Right lobe of liver (tissue), 6 donors: ENCODE results near the gene CIAO2B. TPM values are rescaled to one million over a fixed set of nuclear protein-coding genes. Genes with fewer than 3 reads are reported as not detected.

Source experiments
- ATAC-seq, 4 donors: fragments of 200-7000 bp; cut with Tn5 transposase; one replicate each; pipeline ENCODE4 v1.9.1; 2020; ENCODE audit warnings: mild to moderate bottlenecking in 4 of 4, moderate library complexity in 4 of 4
- DNase-seq, 3 donors: peaks; one replicate each; pipeline ENCODE4 v3.0.0-alpha.2; 2020
- H3K27ac ChIP-seq, 3 donors: fragments of 200-600 bp; one replicate each; pipeline ENCODE4 v1.8.0; 2022
- H3K27me3 ChIP-seq, 2 donors: fragments of 200-600 bp; one replicate each; pipeline ENCODE4 v1.8.0; 2022
- H3K36me3 ChIP-seq, 4 donors: fragments of 200-600 bp; sonication (generic) in 1 of 4; one replicate each; pipeline versions ENCODE4 v1.5.1 to v1.8.0; 2017 to 2022; ENCODE audit warnings: control low read depth in 1 of 4
- H3K4me1 ChIP-seq, 4 donors: fragments of 200-600 bp; sonication (generic) in 1 of 4; one replicate each; pipeline versions ENCODE4 v1.5.1 to v1.8.0; 2017 to 2022; ENCODE audit warnings: control low read depth in 1 of 4
- H3K4me3 ChIP-seq, 3 donors: fragments of 200-600 bp; one replicate each; pipeline ENCODE4 v1.8.0; 2022
- H3K9me3 ChIP-seq, 4 donors: fragments of 200-600 bp; sonication (generic) in 1 of 4; one replicate each; pipeline versions ENCODE4 v1.5.1 to v1.8.0; 2017 to 2022; ENCODE audit warnings: control low read depth in 1 of 4
- CTCF ChIP-seq, 4 donors: fragments of 200-600 bp in 3 of 4; fragments of 450-650 bp in 1 of 4; IDR thresholded peaks; one replicate each; pipeline versions ENCODE4 v1.5.1 to v1.8.0; 2016 to 2022; ENCODE audit warnings: antibody characterized with exemption in 4 of 4, mild to moderate bottlenecking in 2 of 4
- POLR2A ChIP-seq: fragments of 450-650 bp; IDR thresholded peaks from one replicate; pipeline ENCODE4 v1.6.1; 2017; ENCODE audit warnings: antibody characterized with exemption, mild to moderate bottlenecking
- WGBS: methylation state at CpG from one replicate; pipeline ENCODE4 v1.1.6; 2018; ENCODE audit warnings: low coverage, low lambda C conversion rate; ENCODE audit not compliant: insufficient coverage; ENCODE audit errors: missing lambda C conversion rate; 5-methylcytosine and 5-hydroxymethylcytosine counted together
- intact Hi-C, 2 donors: fragments of 100-400 bp; cut with DNase I; formaldehyde crosslinking; loops; one replicate each; pipeline versions ENCODE4 v1.11.2 to v1.14.1; 2022
- total RNA-seq, 6 experiments: library from RNA; depleted of rRNA in 2 of 6; stranded (reverse); fragments of >200 nt in 2 of 6; fragmentation: NEBNext Ultra II Directional in 3 of 6; extraction: Animal tissue kit (Norgen Biotek cat#: 25700) in 3 of 6; gene quantifications; one replicate each; pipeline versions ENCODE4 v1.1.0 to v1.2.4, GENCODE V29; 2016 to 2023
- donor health status: DM: no; HTN: yes; CAD: no.
- donor health status: DM: no; HTN: no; CAD: no.
- donor health status: DM: no; HTN: no; CAD: no.
- donor health status: DM: no; HTN: yes; CAD: no.
- donor health status: DM: no; HTN: yes; CAD: no.

CIAO2B gene
- total RNA-seq, 6 experiments from 2014 or later, result 40.6 to 111 (median 47.4) TPM

- Histone ChIP-seq H3K27ac (no peak overlapping the region), H3K4me1 (peaks cover 0 to 12% (median 5%) of the 10 kb centered on the region in 4 donors)
- peak in 1 of 3 donors; percentile 60 for DNase-seq
Observed at GRCh38 chr16:66927918-66928649, 6.1 kb downstream of the CIAO2B start.

GRCh38 chr16:66926961-66927436 is 7.2 kb downstream of the CIAO2B start:
- DNase-seq, result no peak
- no peaks in the 10 kb centered on the region for H3K27me3 ChIP-seq

More at GRCh38 chr16:66927918-66928649, 6.1 kb downstream of the CIAO2B start:
- Histone ChIP-seq H3K36me3 (no peaks in the 10 kb centered on the region), H3K9me3 (no peaks in the 10 kb centered on the region), H3K27me3 (no peaks in the 10 kb centered on the region), H3K4me3 (no peak overlapping the region)
- peak in 1 of 4 donors; percentile 35 for ATAC-seq
- intact Hi-C loops, result no loop called here
- TF ChIP-seq POLR2A (no peak), CTCF (IDR thresholded peaks at IDR 0.05) (no peak)
- 57% methylated on average over 1 of the region's 8 CpGs for WGBS

GRCh38 chr16:66926171-66926947 is 7.8 kb downstream of the CIAO2B start:
- Histone ChIP-seq H3K4me3 (no peak overlapping the region), H3K4me1 (peaks cover 0 to 12% (median 2%) of the 10 kb centered on the region in 4 donors), H3K9me3 (no peaks in the 10 kb centered on the region), H3K27ac (no peak overlapping the region), H3K27me3 (no peaks in the 10 kb centered on the region), H3K36me3 (no peaks in the 10 kb centered on the region)
- no peak for DNase-seq
- intact Hi-C loops, result no loop called here
- ATAC-seq, result peak in 2 of 4 donors; percentile 10 to 41
- WGBS, result 14% methylated on average over 1 of the region's 5 CpGs
- TF ChIP-seq CTCF (IDR thresholded peaks at IDR 0.05), result no peak
- TF ChIP-seq POLR2A, result no peak

More at GRCh38 chr16:66926961-66927436, 7.2 kb downstream of the CIAO2B start:
- WGBS, result no CpG with 5 or more reads among the region's 3 CpGs
- Histone ChIP-seq H3K36me3 (no peaks in the 10 kb centered on the region), H3K9me3 (no peaks in the 10 kb centered on the region), H3K27ac (no peak overlapping the region), H3K4me1 (peaks cover 0 to 12% (median 2%) of the 10 kb centered on the region in 4 donors), H3K4me3 (no peak overlapping the region)
- intact Hi-C loops, result no loop called here
- ATAC-seq, result no peak
- TF ChIP-seq POLR2A, result no peak

- ATAC-seq (peak in 3 of 4 donors; percentile 3 to 17 (median 4)), DNase-seq (no peak)
- no peaks in the 10 kb centered on the region for H3K36me3 ChIP-seq
- no peaks in the 10 kb centered on the region for H3K9me3 ChIP-seq
- intact Hi-C loops, result no loop called here
- H3K4me1 ChIP-seq, result peaks cover 0 to 8% (median 1%) of the 10 kb centered on the region in 4 donors
- 23% methylated on average over 9 of the region's 42 CpGs for WGBS
- H3K4me3 ChIP-seq, result peak within 1 kb of the TSS in 2 of 3 donors; percentile 29 to 32
- no peak within 1 kb of the TSS for H3K27ac ChIP-seq
- TF ChIP-seq POLR2A (no peak), CTCF (IDR thresholded peaks at IDR 0.05) (no peak)
- H3K27me3 ChIP-seq, result no peaks in the 10 kb centered on the region
Observed at GRCh38 chr16:66925322-66925840, 8.8 kb downstream of the CIAO2B start, which contains the start of gene RRAD. Gene RRAD (minus strand): TSS chr16:66925535. CDS start chr16:66925179, 356 bp downstream.
